GM21367 (cell line): Measurements from ENCODE around the gene INSIG1.

Experiments
- ATAC-seq: cut with Tn5 transposase; IDR thresholded peaks from one replicate; pipeline ENCODE4 v1.9.1; 2021; ENCODE audit not compliant: unreplicated experiment

Gene INSIG1

DNA sequence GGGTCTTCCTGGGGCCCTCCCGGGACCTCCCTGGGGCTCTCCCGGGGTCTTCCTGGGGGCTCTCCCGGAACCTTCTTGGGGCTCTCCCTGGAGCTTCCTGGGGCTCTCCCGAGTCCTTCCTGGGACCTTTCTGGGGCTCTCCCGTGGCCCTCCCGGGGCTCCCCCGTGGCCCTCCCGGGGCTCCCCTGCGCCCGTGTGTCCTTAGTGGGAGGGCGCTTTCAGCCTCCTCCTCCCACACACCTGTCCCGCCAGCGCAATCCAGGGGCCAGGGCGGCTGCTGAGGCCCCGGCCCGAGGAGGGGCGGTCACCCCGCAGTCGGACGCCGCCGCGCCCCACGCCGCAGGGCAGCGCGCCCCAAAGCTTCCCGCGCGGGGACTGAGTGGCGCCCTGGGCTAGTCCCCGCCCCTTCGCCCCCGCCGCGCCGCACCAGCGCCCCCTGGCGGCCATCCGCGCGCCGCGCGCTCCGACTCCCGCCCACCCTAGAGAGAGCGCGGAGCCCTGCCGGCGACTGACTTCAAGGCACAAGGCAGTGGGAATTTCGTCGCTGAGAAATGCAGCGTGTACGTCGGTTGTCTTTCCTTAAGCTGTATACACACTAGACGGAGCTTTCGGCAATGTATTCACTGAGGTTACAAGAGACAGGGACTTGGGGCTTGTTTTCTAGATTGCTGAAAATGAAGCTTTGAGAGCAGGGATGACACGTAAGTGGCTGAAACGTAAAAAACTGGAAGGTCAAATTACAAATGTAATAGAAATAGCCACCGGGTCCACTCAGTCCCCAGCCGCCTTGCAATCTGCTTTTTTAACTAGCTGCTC is 47.1 kb downstream of the INSIG1 start:
- ATAC-seq, result peak; percentile 84

DNA sequence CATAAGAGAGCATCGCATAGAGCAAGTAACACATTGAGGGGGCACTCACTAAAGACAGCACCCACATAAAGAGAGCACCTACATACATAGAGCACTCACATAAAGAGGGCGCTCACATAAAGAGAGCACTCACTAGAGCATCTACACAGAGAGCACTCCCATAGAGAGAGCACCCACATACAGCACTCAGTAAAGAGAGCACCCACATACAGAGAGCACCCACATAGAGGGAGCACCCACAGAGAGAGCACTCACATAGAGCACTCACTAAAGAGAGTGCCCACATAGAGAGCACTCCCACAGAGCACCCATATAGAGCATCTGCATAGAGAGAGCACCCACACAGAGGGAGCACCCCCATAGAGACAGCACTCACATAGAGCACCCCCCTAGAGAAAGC is 47.8 kb downstream of the INSIG1 start:
- no peak for ATAC-seq

DNA sequence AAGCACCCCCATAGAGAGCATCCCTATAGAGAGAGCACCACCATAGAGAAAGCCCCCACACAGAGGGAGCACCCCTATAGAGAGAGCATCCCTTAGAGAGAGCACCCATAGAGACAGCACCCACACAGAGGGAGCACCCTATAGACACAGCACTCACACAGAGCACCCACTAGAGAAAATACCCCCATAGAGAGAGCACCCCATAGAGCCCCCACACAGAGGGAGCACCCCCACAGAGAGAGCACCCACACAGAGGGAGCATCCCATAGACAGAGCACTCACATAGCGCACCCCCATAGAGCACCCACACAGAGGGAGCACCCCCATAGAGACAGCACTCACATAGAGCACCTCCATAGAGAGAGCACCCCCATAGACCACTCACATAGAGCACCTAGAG is 48.6 kb downstream of the INSIG1 start:
- no peak for ATAC-seq

DNA sequence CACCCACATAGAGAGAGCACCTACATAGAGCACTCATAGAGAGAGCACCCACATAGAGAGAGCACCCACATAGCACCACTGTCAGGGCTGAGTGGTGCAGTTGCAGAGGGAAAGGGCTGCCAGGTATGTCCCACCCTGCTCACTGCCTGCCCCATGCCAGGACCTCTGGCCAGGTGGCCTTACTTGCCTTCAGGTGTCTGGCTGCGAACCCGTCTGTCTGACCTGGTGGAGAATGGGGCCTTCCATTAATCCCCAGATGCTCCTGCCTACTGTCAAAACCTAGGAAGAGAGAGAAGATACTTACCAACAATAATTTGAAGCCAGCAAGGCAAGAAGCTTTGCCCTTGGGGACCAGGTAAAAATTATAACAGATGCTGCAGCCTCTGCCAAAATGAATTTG is 51.1 kb downstream of the INSIG1 start:
- ATAC-seq, result no peak

DNA sequence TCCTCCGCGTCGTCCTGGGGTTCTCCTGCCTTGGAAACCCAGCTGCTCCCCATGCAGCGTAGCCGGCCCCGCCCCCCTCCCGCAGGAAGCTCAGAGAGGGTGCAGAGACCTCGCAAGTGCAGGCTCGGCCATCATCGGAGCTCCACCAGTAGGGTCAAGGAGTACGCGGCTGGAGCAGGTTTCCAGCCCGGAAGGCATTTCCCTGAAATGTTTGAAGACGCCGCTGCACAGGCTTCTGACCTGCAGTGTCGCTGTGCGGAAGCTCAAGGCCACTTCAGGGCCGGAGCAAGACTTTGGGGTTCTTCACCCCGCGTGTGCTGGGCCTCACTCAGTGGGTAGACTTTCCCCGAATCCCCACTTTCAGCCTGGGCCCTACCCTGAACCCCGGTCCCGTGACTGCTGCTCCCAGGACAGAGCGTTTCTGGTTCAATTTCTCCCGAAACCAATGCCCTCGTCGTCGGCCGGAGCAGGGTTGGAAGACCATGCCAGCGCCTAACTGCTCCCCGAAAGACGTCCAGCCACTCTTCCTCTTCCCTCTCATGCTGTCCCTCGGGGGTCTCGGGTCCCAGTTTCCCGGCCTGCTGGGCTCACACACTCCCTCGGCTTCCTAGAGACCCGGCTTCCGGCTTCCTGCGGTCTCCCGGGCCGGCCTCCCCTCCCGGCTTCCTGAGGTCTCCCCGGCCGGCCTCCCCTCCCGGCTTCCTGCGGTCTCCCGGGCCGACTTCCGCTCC is 52.1 kb downstream of the INSIG1 start:
- ATAC-seq, result no peak

DNA sequence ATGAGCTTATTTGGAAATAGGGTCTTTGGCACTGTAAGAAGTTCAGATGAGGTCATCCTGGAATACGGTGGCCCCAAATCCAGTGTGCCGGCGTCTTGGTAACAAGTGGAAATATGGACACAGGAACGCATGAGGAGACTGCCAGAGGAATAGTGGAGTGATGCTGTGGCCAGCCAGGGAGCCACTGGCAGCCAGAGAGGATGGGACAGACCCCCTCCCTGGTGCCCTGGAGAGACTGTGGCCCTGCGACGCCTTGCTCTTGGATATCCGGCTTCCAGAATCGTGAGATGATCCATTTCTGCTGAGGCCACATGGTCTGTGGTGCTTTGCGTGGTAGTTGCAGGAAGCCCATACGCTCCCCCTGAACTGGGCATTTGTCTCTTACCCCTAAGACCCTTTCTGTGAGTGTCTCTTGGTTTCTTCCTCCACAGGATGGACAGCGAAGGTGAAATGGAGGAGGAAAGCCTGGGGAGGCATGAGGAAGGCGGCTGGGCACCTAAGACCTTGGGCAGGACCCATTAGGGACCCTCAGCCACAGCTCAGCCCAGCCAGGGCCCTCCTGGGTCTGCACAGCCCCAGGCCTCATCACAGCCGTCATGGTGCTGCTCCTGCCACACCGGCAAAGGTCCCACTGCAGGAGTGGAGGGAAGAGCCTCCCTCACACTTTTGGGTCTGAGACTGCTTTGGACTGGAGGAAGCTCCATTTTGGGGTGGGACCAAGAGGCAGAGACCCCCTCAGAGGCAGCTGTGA is 53.6 kb downstream of the INSIG1 start:
- ATAC-seq, result no peak

DNA sequence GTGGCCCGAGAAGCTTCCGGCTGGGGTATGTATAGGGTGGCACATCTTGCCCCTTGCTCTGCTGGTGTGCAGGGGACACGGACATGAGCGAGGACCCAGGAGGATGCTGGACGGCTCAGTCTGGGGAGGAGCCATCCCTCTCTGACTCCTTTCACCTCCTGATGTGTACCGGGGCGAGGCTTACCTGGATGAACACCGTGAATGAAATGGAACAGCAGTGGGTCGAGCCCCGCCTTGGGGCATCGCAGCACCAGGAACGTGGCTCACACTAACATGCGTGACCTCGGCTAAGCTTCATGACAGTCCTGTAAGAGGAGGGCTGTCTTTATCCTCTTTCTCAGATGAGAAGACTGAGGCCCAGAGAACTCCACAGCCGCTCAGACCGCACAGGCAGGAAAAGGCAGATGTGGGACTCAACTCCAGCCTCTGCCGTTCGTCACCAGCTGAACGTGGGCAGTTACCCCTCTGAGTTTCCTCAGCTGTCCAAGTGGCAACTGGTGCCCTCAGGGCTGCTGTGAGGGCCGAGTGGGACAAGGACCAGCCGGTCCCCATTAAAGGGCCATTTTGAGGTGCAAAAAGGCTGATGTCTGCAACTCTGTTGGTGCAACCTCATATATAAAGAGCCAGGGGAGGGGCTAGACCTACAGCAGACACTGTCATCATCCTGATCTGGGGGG is 54.5 kb downstream of the INSIG1 start:
- ATAC-seq, result no peak

DNA sequence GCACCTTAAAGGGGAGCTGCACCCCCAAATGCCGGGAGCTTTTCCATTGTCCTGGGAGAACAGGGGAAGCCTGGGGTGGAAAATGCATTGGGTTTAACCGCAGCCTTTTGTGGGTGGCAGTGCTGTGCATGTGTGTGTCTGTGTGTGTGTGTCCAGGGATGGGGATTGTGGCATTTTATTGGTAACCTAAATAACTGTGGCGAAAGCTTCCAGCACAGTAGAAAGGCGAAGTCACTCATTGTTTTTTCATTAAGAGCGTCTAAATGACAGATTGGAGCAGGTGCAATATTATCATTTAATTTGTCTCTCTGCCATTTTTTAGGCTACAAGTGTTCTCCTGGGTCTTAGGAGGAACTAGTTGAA is 55.1 kb downstream of the INSIG1 start:
- ATAC-seq, result no peak

DNA sequence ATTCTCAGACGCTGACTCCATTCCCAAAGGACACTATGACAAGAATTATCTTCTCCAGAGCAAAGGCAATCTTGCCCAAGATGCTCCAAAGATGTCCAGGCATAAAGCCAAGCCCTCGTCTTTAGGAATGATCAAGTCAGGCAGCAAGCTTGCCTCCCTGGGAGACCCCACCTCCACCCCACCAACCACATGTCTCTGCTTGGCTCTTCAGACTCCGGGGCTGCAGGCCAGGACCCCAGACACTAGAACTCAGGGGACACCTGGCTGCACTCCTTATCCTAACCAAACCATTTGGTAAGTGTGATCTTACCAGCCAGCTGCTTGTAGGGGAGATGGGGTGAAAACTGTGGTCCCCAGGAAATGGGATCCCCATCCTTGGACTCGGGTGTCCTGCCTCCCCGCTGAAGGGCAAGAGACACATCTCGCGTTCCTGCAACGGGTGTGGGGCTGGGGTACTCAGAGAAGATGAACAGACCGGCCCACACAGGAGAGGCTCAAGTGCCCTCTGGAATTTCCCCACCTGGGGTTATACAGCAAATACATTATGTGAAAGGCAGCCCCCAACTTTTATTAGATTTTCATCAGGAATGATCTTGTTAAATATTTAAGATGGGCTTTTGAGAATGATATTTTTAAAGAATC is 55.7 kb downstream of the INSIG1 start:
- no peak for ATAC-seq

DNA sequence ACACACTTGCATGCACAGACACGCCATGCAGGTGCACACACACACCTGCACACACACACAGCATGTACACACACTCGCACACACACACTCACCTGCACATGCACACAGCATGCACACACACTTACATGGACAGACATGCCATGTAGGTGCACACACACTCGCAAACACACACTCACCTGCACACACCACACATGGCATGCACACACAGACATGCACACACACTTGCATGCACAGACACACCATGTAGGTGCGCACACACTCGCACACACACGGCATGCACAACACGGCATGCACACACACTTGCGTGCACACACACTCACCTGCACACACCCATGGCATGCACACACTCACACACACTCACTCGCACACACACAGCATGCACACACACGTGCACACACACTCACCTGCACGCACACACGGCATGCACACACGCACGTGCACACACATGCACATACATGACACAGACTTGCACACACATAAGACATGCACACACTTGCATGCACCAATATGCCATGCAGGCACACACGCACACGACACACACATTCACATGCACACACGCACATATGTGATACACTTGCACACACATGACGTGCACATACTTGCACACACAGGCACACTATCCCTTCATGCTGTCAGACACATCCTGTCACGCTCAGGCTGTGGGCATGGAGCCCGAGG is 56.8 kb downstream of the INSIG1 start:
- no peak for ATAC-seq

- no peak for ATAC-seq
Measured at GRCh38 chr7:155355176-155355575, 57.5 kb downstream of the INSIG1 start.

DNA sequence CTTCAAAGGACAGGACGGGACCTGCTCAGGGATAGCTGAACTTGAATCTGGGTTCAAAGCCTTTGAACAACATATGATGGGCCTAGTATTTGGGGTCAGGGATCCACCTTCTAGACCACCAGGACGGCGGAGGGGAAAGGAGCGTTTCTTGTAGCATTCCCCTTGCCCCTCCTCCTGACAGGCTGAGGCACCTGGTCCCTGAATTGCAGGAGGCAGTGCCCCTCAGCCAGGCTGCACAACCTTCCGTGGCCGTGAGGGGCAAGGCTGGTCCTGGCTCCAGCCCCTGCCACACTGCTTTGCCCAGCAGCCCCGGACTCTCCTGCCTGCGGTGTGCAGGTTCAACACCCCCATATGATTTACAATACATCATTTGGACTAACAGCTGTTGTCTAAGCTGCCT is 58.1 kb downstream of the INSIG1 start:
- ATAC-seq, result no peak

DNA sequence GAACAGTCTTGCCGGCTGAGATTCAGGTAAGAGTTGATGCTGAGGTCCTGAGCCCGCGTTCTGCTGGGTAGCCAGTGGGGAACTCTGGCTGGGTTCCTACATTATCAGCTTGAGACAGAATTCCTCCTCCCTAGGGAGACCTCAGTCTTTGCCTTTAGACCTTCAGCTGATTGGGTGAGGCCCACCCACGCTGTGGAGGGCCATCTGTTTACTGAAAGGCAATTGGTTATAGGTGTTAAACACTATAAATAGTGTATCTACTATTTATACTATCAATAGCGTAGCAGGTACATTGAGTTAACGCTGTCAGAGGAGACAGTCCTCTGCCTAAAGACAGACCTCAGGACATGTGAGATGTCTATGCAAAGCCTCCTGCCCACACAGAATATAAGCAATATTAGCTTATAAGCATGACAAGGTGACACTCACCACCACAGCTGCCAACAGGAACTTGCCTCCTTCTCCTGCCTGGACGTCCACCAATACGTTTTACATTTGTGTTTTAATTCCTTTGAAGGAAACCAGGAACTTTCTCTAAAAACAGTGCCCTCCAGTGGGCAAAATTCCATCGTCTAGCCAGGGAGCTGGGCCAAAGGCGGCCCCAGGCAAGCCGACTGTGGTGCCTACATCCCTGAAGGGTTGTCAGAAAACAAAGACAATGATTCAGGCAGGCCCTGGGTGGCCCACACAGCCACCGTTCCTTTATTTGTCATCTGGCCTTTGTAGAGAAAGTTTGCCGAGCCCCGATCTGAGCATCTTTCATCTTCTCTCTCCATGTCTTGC is 58.8 kb downstream of the INSIG1 start:
- ATAC-seq, result no peak

DNA sequence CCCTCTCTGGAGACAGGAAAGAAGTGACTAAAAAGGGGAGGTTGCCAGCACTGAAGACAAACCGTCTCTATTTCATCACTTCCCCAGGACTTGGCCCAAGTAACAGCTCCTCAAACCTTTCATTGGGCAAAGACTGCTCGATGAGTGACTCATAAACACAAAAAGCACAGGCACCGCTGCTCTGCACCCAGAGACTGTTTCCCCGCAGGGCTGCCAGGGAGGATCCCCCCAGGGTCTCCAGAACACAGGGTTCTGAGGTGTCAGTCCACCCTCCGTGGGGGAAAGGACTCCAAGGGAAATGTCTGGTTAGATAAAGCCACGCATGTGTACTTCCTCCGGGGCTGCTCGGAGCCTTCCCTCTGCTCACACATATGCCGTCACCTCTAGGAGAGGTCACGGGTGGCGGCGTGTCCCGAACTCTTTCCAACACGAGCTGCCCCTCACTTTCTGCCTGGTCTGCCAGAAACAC is 59.9 kb downstream of the INSIG1 start:
- no peak for ATAC-seq

- no peak for ATAC-seq
Measured at GRCh38 chr7:155358066-155358947, 60.6 kb downstream of the INSIG1 start.

DNA sequence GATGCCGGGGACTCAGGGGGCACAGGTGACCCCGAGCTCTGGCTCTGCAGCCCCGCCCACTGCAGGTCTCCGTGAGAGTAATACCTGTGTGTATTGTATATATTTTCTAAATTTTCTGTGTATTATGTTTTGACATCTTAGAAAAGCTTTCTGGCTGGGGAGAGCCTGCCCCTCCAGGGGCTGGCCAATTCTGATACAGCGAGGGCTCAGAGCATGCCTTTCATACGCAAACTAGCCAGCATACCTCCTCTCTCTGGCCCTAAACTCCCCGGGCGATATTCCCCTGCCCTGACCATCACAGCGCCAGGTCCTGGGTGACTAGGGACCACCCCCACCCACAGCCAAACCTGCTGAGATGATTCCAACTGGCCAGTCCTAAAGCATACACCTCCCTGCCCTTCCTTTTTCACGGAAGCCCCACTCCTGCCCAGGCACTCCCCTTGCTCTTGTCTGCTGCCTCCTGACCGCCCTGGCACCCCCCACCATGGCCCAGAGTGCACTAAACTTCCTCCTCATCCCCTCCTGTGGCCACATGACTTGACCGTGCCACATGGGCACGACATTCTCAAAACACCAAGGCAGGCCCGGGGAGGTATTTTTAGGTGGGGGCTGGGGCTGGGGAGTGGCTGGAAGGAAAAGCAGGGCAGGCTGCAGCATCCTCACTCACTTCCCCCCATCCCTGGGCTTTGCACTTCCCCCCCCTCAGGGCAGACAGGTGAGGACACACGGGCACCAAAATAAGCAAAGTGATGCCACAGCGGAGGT is 61.5 kb downstream of the INSIG1 start:
- ATAC-seq, result no peak
